ENCODE results near the gene SMIM20.

SMIM20 gene

GRCh38 chr4:25962393-25962792 lies 48.4 kb downstream of the SMIM20 start:
- DNase-seq, result no peak

GRCh38 chr4:25965629-25966028 lies 51.6 kb downstream of the SMIM20 start:
- no peak for DNase-seq

DNA sequence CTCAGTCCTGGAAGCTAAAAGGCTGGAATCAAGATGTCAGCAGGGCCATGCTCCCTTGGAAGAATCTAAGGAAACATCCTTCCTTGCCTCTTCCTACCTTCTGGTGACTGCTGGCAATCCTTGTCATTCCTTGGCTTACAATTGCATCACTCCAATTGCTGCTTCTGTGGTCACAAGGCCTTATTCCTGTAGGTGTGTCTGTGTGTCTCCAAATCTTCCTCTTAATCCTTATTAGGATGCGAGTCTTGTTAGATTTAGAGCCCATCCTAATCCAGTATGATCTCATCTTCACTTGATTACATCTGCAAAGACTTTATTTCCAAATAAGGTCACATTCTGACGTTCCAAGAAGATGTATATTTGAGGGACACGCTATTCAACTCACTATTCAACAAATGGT lies 52.2 kb downstream of the SMIM20 start:
- DNase-seq, result no peak

- DNase-seq, result no peak
Measured at GRCh38 chr4:25969374-25970155, 55.5 kb downstream of the SMIM20 start.

- no peak for DNase-seq
Measured at GRCh38 chr4:25970226-25970675, 56.2 kb downstream of the SMIM20 start.

DNA sequence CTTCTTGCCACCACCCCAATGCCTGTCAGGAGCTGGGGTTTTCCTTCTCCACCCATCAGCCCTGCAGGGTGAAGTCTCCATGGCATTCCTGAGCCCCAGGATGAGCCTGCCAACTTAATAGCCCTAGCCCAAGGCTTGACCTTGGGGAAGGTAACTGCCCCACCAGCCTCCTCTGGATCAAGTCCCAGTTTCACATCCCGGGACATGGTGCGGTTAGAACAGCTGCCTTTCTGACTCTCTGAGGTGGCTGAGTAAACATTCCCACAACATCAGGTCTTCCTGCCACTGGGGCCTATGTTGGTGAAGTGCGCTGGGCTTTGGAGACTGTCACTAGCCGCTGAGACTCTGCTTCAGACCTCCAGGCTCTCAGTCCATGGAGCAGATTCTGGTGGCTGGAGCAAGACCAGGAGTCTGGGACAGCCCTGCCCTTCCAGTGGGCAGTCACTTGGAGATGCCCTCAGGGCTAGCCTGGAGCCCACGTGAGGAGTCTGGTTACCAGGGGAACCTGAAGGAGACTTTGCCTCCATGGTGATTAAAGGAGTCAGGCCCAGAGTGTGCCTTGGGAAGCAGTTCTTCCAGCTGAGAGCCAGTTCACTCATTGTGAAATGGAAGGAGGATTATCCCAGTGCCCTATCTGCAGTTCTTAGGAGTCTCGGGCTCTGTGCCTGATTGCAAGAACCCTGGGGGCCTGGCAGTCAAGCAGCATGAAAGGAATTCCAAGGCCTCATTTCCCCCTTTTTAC lies 56.8 kb downstream of the SMIM20 start:
- DNase-seq, result no peak

DNA sequence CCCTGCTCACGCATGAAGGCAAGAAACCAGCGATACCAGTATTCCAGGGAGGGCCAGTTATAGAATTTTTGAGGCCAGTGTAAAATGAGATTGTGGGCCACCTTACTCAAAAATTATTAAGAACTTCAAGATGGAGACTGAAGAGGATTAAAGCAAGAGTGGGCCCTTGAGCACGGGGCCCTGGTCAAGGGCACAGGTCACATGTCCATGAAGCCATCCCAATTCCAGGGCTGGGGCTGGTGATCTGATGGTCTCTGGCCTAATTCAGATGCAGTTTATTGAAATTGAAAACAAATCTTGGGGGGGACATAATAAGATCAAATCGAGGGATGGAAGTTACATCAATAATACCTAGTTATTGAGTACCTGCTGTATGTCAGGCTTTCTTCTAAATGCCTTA lies 58.3 kb downstream of the SMIM20 start:
- no peak for DNase-seq

DNA sequence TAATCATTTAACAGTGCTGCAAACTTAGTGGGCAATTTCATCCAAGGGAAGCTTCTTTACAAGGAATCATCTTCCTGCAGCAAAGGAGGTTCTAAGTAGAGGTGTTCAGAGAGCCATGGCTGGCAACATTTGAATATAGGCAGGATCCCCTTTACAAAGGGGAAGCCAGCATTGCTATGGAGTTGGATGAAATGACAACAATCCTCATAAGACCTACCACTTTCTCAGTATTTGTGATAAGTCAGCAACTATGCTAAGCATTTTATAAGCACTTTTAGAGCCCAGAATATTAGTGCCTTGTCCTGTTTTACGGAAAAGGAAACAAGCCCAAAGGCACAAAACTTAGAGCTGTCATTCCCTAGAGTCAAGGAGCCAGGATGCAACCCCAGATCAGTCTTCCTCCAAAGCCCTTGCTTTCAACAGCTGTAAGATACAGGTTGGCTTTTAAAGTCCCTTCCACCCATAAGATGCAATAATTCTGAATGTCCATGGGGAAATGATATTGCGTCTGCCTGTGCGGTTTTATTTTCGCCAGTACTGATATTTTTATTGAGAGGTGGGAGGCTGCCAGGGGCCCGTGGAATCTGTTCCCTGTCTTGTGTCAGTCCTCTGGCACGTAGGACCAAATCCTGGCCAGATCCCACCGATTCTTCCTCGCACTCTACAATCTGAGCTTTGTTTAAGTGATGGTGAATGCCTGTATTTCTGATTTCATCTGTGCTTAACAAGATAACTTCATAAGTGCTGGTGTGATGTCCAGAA lies 59.1 kb downstream of the SMIM20 start:
- DNase-seq, result no peak

- no peak for DNase-seq
Measured at GRCh38 chr4:25976780-25977179, 62.8 kb downstream of the SMIM20 start.

DNA sequence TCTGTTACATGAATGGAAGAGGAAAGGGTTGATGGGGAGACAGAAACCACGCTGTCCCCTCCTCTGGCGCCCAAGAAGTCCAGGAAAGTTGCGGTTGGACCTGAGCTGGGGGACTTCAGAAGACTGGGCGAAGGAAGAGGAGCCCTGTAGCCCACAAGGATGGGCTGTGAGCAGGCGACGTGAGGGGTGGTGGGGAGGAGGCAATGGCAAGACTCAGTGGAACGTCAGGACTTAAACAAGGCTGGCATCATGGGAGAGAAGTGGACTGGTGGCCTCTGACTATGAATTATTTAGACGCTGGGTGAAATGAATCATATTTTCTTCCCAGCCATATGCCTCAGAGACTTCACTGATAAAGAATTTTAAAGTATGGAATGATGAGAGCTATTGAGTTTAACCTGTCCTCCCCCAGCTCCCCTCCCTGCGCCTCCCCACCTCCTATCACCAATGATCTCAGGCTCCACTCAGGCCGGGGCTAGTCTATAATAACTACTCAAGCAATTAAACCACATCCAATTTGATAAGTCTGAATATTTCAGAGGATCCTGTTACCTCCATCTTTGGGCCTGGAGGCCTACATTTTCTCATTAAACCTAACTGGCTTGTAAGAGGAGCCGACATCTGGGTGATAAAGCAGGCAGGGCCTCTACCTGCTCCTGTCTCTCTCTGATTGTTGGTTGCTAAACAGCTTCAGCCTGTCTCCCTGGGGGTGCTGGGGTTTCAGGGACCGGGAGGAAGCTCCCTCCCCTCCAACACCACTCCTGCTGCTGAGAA lies 63.6 kb downstream of the SMIM20 start:
- DNase-seq, result no peak

DNA sequence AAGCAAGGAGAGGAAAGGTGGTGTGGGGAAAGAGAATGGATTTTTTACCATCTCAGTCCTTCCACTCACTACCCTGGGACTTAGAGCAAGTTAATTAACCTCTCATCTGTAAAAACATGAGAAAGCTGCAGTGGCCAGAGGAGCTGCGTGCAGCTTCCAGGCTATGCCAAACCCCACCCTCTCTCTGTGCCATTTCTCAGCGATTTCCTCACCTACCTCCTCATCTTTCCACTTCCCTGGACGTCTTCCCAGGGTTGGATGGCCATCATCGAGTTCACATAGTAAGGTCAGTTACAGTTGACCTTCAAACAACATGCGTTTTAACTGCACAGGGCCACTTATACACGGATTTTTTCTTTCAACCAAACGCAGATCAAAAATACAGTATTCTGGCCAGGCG lies 64.3 kb downstream of the SMIM20 start:
- no peak for DNase-seq
